Fibroblast of villous mesenchyme (primary cell): ENCODE data around the gene GOLGB1. TPM values are rescaled to one million over a fixed set of nuclear protein-coding genes. Genes with fewer than 3 reads are reported as not detected.

Experiments used
- DNase-seq: peaks from one replicate; pipeline ENCODE4 v3.0.0-alpha.2; 2010; ENCODE audit warnings: low read depth
- H3K4me3 ChIP-seq: 2 replicates; pipeline ENCODE4 v1.5.1; 2011; ENCODE audit warnings: low read depth, mild to moderate bottlenecking, low read length
- total RNA-seq: library from RNA; depleted of rRNA; stranded (reverse); fragments of >200 nt; gene quantifications from 2 replicates; pipeline ENCODE4 v1.2.3, GENCODE V29; 2012
- TF ChIP-seq, protein P1 (sequence below): IDR thresholded peaks from 2 replicates; pipeline ENCODE4 v1.5.1; 2012; ENCODE audit warnings: low read depth, mild to moderate bottlenecking, low read length; ENCODE audit not compliant: insufficient read depth

GOLGB1 gene
- total RNA-seq, 1 donor: 51.8 TPM

DNA sequence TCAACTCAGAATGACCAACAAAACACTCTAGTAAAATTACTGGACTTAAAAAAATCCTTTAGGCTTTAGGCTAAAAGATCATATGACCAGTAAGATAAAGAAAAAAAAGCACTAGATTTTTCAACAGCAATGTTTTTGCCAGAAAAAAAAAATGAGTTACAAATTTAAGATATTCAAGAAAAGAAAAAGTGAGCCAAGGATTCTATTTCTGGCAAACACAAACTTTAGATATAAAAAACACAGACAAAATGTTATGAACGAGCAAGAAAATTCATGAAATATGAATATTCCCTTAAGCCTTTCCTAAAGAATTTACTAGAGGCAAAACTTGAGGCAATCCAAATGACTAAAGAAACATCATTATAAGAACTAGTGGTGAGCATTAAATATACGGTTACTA lies 8.6 kb downstream of the GOLGB1 start:
- TF ChIP-seq, protein P1, sequence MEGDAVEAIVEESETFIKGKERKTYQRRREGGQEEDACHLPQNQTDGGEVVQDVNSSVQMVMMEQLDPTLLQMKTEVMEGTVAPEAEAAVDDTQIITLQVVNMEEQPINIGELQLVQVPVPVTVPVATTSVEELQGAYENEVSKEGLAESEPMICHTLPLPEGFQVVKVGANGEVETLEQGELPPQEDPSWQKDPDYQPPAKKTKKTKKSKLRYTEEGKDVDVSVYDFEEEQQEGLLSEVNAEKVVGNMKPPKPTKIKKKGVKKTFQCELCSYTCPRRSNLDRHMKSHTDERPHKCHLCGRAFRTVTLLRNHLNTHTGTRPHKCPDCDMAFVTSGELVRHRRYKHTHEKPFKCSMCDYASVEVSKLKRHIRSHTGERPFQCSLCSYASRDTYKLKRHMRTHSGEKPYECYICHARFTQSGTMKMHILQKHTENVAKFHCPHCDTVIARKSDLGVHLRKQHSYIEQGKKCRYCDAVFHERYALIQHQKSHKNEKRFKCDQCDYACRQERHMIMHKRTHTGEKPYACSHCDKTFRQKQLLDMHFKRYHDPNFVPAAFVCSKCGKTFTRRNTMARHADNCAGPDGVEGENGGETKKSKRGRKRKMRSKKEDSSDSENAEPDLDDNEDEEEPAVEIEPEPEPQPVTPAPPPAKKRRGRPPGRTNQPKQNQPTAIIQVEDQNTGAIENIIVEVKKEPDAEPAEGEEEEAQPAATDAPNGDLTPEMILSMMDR: no peak
- no peak overlapping the region for H3K4me3 ChIP-seq
- no peak for DNase-seq

DNA sequence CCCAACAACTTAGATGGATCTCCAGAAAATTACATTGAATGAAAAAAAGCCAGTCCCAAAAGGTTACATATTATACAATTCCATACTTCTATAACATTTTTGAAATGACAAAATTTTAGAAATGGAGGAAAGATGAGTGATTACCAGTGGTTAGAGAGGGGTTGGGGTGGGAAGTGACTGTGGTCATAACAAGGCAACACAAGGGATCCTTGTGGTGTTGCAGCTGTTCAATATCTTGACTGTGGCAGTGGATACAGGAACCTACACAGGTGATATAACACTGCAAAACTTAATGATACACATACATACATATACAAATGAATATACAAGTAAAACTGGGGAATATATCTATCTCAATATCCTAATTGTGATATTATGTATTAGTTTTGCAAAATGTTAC lies 9.6 kb downstream of the GOLGB1 start:
- DNase-seq: no peak
- TF ChIP-seq, protein P1: no peak
- H3K4me3 ChIP-seq: no peak overlapping the region

DNA sequence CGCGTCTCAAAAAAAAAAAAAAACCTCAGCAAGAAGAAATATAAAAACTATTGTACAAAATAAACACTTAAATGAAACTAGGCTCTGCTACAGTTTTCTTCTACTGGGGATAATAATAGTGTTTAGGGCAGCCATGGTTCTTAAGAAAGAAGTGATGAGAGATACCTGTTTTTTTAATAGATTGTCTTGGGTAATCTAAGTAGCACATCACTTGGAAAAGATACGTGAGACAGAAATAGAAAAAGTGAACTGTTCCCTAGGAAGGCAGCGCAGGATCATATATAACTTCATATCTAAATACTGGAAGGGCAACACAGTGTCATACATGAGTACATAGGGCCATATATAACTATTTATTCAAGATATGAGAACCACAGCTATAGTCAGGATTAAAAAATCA lies 11.9 kb downstream of the GOLGB1 start:
- TF ChIP-seq, protein P1: no peak
- H3K4me3 ChIP-seq: no peak overlapping the region
- DNase-seq: no peak

DNA sequence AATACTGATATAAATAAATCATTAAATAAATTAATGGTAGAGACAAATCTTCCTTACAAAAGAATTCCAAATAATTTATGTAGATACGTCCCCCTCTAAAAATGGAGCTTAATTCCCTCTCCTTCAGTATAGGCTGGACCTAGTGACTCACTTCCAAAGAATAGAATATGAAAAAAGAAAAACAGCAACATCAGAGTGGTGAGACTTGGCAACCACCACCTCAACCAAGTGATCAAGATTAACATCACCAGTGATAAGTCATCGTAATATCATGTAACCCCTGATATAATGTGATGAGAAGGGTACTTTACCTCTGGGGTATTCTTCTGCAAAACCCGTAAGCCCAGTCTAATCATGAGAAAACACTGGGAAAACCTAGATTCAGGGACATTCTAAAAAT lies 13.4 kb downstream of the GOLGB1 start:
- no peak overlapping the region for H3K4me3 ChIP-seq
- DNase-seq: no peak
- TF ChIP-seq, protein P1: no peak

GRCh38 chr3:121735047-121735696 lies 14.4 kb downstream of the GOLGB1 start:
- no peak overlapping the region for H3K4me3 ChIP-seq
- DNase-seq: peak; percentile 35
- TF ChIP-seq, protein P1: no peak

- TF ChIP-seq, protein P1: no peak
- no peak overlapping the region for H3K4me3 ChIP-seq
- DNase-seq: no peak
Observed at GRCh38 chr3:121730940-121731687, 18.4 kb downstream of the GOLGB1 start.

- no peak for DNase-seq
- H3K4me3 ChIP-seq: no peak overlapping the region
- TF ChIP-seq, protein P1: no peak
Observed at GRCh38 chr3:121724130-121724529, 25.4 kb downstream of the GOLGB1 start.
